ENCODE measurements around the gene NCCRP1.

The NCCRP1 gene

GRCh38 chr19:39165857-39166256, 30.9 kb upstream of the NCCRP1 start:
- DNase-seq (ENCODE audit: low read depth) = no peak

- DNase-seq (ENCODE audit: low read depth) = no peak
These were observed 30.0 kb upstream of the NCCRP1 start for GRCh38 chr19:39166571-39167391.

- DNase-seq (ENCODE audit: low read depth) = no peak
These were observed 29.1 kb upstream of the NCCRP1 start for GRCh38 chr19:39167461-39168257.

GRCh38 chr19:39168258-39169142, 28.3 kb upstream of the NCCRP1 start:
- DNase-seq (ENCODE audit: low read depth) = no peak

GRCh38 chr19:39169143-39169810, 27.5 kb upstream of the NCCRP1 start:
- DNase-seq (ENCODE audit: low read depth) = no peak

- no peak for DNase-seq (ENCODE audit: low read depth)
These were observed 26.2 kb upstream of the NCCRP1 start for GRCh38 chr19:39170386-39171231.

- DNase-seq (ENCODE audit: low read depth) = no peak
These were observed 25.0 kb upstream of the NCCRP1 start for GRCh38 chr19:39171479-39172465.

- no peak for DNase-seq (ENCODE audit: low read depth)
These were observed 23.9 kb upstream of the NCCRP1 start for GRCh38 chr19:39172700-39173501.

- DNase-seq (ENCODE audit: low read depth) = no peak
These were observed 23.2 kb upstream of the NCCRP1 start for GRCh38 chr19:39173502-39173991.

GRCh38 chr19:39174142-39174541, 22.6 kb upstream of the NCCRP1 start:
- no peak for DNase-seq (ENCODE audit: low read depth)

- no peak for DNase-seq (ENCODE audit: low read depth)
These were observed 21.9 kb upstream of the NCCRP1 start for GRCh38 chr19:39174558-39175544.

GRCh38 chr19:39175564-39175963, 21.2 kb upstream of the NCCRP1 start:
- no peak for DNase-seq (ENCODE audit: low read depth)

- DNase-seq (ENCODE audit: low read depth) = no peak
These were observed 19.6 kb upstream of the NCCRP1 start for GRCh38 chr19:39177110-39177699.

GRCh38 chr19:39177736-39178135, 19.0 kb upstream of the NCCRP1 start:
- DNase-seq (ENCODE audit: low read depth) = no peak

- no peak for DNase-seq (ENCODE audit: low read depth)
These were observed 18.3 kb upstream of the NCCRP1 start for GRCh38 chr19:39178296-39179006.

GRCh38 chr19:39179754-39180153, 17.0 kb upstream of the NCCRP1 start:
- no peak for DNase-seq (ENCODE audit: low read depth)

Data from T-helper 22 cell (primary cell).